WTC11 (cell line): ENCODE measurements around the gene SGTA. TPM values are rescaled to one million over a fixed set of nuclear protein-coding genes. Genes with fewer than 3 reads are reported as not detected.

ENCODE experiments used
- ATAC-seq: fragments of 200-7000 bp; cut with Tn5 transposase; 2 replicates; pipeline ENCODE4 v1.10.0; 2021; ENCODE audit warnings: mild to moderate bottlenecking, moderate library complexity
- CTCF ChIA-PET: fragments of 300-600 bp; sonication (Branson Sonifier 250); formaldehyde crosslinking; loops from one replicate; lab custom pipeline; 2021; ENCODE audit warnings: antibody characterized with exemption; lab: Charles Lee
- POLR2A ChIA-PET: fragments of 350-600 bp; sonication (Branson Sonifier 250); formaldehyde crosslinking; loops from one replicate; lab custom pipeline; 2021; ENCODE audit warnings: antibody characterized with exemption; lab: Charles Lee
- DNase-seq: peaks from one replicate; pipeline ENCODE4 v3.0.0; 2021; ENCODE audit warnings: low spot score
- H3K27ac Mint-ChIP-seq: 2 replicates; pipeline ENCODE4 v1.8.0; 2021; ENCODE audit warnings: mixed read lengths
- H3K27me3 Mint-ChIP-seq: 2 replicates; pipeline ENCODE4 v1.8.0; 2021; ENCODE audit warnings: low read depth, mild to moderate bottlenecking, moderate library complexity, mixed read lengths
- H3K36me3 Mint-ChIP-seq: 2 replicates; pipeline ENCODE4 v1.8.0; 2021; ENCODE audit warnings: mixed read lengths
- H3K4me1 Mint-ChIP-seq: 2 replicates; pipeline ENCODE4 v1.8.0; 2022; ENCODE audit warnings: mixed read lengths
- H3K4me3 Mint-ChIP-seq: 2 replicates; pipeline ENCODE4 v1.8.0; 2021; ENCODE audit warnings: mild to moderate bottlenecking, moderate library complexity, mixed read lengths
- H3K9me3 Mint-ChIP-seq: 2 replicates; pipeline ENCODE4 v1.8.0; 2021; ENCODE audit warnings: mixed read lengths
- ATF1 ChIP-seq: sonication (generic); formaldehyde crosslinking; IDR thresholded peaks from 2 replicates; pipeline ENCODE4 v1.8.1; 2023; ENCODE audit warnings: mild to moderate bottlenecking, moderate library complexity, missing genetic modification reagents
- CTCF ChIP-seq: fragments of 200-600 bp; IDR thresholded peaks from 2 replicates; pipeline ENCODE4 v1.8.0; 2022; ENCODE audit warnings: antibody characterized with exemption
- E2F5 ChIP-seq: sonication (generic); formaldehyde crosslinking; IDR thresholded peaks from 2 replicates; pipeline ENCODE4 v1.8.1; 2022; ENCODE audit warnings: mild to moderate bottlenecking, moderate library complexity, missing genetic modification reagents
- EMX1 ChIP-seq: fragments of 250-450 bp; sonication (Bioruptor Pico); IDR thresholded peaks from 2 replicates; pipeline ENCODE4 v1.8.0; 2021; ENCODE audit warnings: mild to moderate bottlenecking
- ESRRA ChIP-seq: sonication (generic); formaldehyde crosslinking; IDR thresholded peaks from 2 replicates; pipeline ENCODE4 v1.8.1; 2022; ENCODE audit warnings: mild to moderate bottlenecking, missing genetic modification reagents, borderline replicate concordance
- FOXP4 ChIP-seq: sonication (generic); formaldehyde crosslinking; IDR thresholded peaks from 2 replicates; pipeline ENCODE4 v1.8.0; 2022; ENCODE audit warnings: mild to moderate bottlenecking, missing genetic modification reagents
- KAT7 ChIP-seq: sonication (generic); formaldehyde crosslinking; IDR thresholded peaks from 2 replicates; pipeline ENCODE4 v1.8.1; 2023; ENCODE audit warnings: missing genetic modification reagents, mild to moderate bottlenecking, borderline replicate concordance
- TCF7 ChIP-seq: sonication (generic); formaldehyde crosslinking; IDR thresholded peaks from 2 replicates; pipeline ENCODE4 v1.8.0; 2022; ENCODE audit warnings: mild to moderate bottlenecking, low read depth, missing genetic modification reagents, moderate library complexity
- TEAD4 ChIP-seq: sonication (generic); formaldehyde crosslinking; IDR thresholded peaks from 2 replicates; pipeline ENCODE4 v1.8.0; 2022; ENCODE audit warnings: mild to moderate bottlenecking, missing genetic modification reagents
- USF2 ChIP-seq: sonication (generic); formaldehyde crosslinking; IDR thresholded peaks from 2 replicates; pipeline ENCODE4 v1.8.1; 2023; ENCODE audit warnings: mild to moderate bottlenecking, missing genetic modification reagents, moderate library complexity
- ZBTB43 ChIP-seq: sonication (generic); formaldehyde crosslinking; IDR thresholded peaks from 2 replicates; pipeline ENCODE4 v1.8.1; 2023; ENCODE audit warnings: mild to moderate bottlenecking, missing genetic modification reagents
- ZNF121 ChIP-seq: sonication (generic); formaldehyde crosslinking; IDR thresholded peaks from 2 replicates; pipeline ENCODE4 v1.8.0; 2023; ENCODE audit warnings: missing genetic modification reagents
- ZNF532 ChIP-seq: fragments of 250-450 bp; sonication (Bioruptor Pico); IDR thresholded peaks from 2 replicates; pipeline ENCODE4 v1.9.0; 2021; ENCODE audit warnings: mild to moderate bottlenecking, borderline replicate concordance
- ZSCAN18 ChIP-seq: fragments of 250-450 bp; sonication (Bioruptor Pico); IDR thresholded peaks from 2 replicates; pipeline ENCODE4 v2.1.2; 2022; ENCODE audit warnings: mild to moderate bottlenecking, moderate library complexity
- total RNA-seq: library from RNA; stranded (reverse); gene quantifications from 3 replicates; pipeline ENCODE4 v1.2.3, GENCODE V29; 2021

The SGTA gene
- total RNA-seq, 1 experiment from 2014 or later = 91.2 TPM

GRCh38 chr19:2782936-2783780 lies at the start of gene SGTA (continued):
- TF ChIP-seq ZNF121 (CRISPR knock-in tag) = no peak

- CTCF ChIA-PET = no interaction called here
- Mint-ChIP-seq H3K27me3 (peaks cover 8% of the 10 kb centered on the region; the same call in 1 of the 2 replicates), H3K36me3 (peaks cover 51% of the 10 kb centered on the region), H3K4me3 (no peak overlapping the region), H3K9me3 (peaks cover 43% of the 10 kb centered on the region), H3K27ac (no peak overlapping the region), H3K4me1 (no peaks in the 10 kb centered on the region)
- no peak for ATAC-seq
- DNase-seq = no peak
- TF ChIP-seq ATF1 = no peak
- no peak for TF ChIP-seq TEAD4 (CRISPR knock-in tag)
- TF ChIP-seq E2F5 (CRISPR knock-in tag) = no peak
- no peak for TF ChIP-seq FOXP4 (CRISPR knock-in tag)
- no peak for TF ChIP-seq CTCF
- TF ChIP-seq ZSCAN18 (CRISPR knock-in tag) = no peak
- TF ChIP-seq KAT7 (CRISPR knock-in tag) = no peak
- no peak for TF ChIP-seq ZNF532 (CRISPR knock-in tag)
- TF ChIP-seq EMX1 (CRISPR knock-in tag) = no peak
- no peak for TF ChIP-seq ZBTB43 (CRISPR knock-in tag)
- no peak for TF ChIP-seq ESRRA (CRISPR knock-in tag)
- no peak for TF ChIP-seq TCF7 (CRISPR knock-in tag)
- TF ChIP-seq USF2 (CRISPR knock-in tag) = no peak
- POLR2A ChIA-PET = no interaction called here
These were observed 44.9 kb upstream of the SGTA start for GRCh38 chr19:2827840-2828489.
